K562 (cell line): ENCODE data around the gene GNRHR. TPM values are rescaled to one million over a fixed set of nuclear protein-coding genes. Genes with fewer than 3 reads are reported as not detected.

Experiments
- C11orf30 ChIP-seq: fragments of 450-650 bp; IDR thresholded peaks from 2 replicates; pipeline ENCODE4 v1.6.1; 2016; ENCODE audit warnings: low read depth, mild to moderate bottlenecking
- FOXA3 ChIP-seq, 2 experiments: fragments of 450-650 bp in 1 of 2; sonication (generic) in 1 of 2; formaldehyde crosslinking; IDR thresholded peaks in 1 of 2; conservative IDR thresholded peaks in 1 of 2; 2 replicates each; pipeline versions ENCODE4 v1.4.0 to v1.8.0; 2020 to 2022; ENCODE audit warnings: mild to moderate bottlenecking in 2 of 2, missing genetic modification reagents in 1 of 2
- POLR3G ChIP-seq: IDR thresholded peaks from 2 replicates; pipeline ENCODE4 v1.6.1; 2011; ENCODE audit not compliant: insufficient read length, insufficient replicate concordance; ENCODE audit errors: extremely low read depth
- TBL1XR1 ChIP-seq, 2 experiments: IDR thresholded peaks; 2 replicates each; pipeline ENCODE4 v1.6.1; 2012; ENCODE audit warnings: improper control_type of control experiment in 2 of 2, low read length in 2 of 2, mild to moderate bottlenecking in 1 of 2
- TBP ChIP-seq: optimal IDR thresholded peaks from 2 replicates; pipeline ENCODE3; 2011; ENCODE audit warnings: low read depth, low read length, improper control_type of control experiment
- TSC22D4 ChIP-seq: fragments of 450-650 bp; IDR thresholded peaks from 2 replicates; pipeline ENCODE4 v1.6.1; 2016; ENCODE audit warnings: missing genetic modification characterization, missing biosample characterization, control low read depth
- ZNF668 ChIP-seq: fragments of 250-450 bp; sonication (Bioruptor Pico); IDR thresholded peaks from 2 replicates; pipeline ENCODE4 v1.8.0; 2022; ENCODE audit warnings: mild to moderate bottlenecking, inconsistent platforms
- ZNF717 ChIP-seq: fragments of 250-450 bp; sonication (Bioruptor Pico); IDR thresholded peaks from 2 replicates; pipeline ENCODE4 v1.5.0; 2021
- polyA plus RNA-seq, 8 experiments: library from polyadenylated mRNA; depleted of rRNA in 4 of 8; stranded (reverse) in 5 of 8; unstranded in 3 of 8; fragments of >200 nt; fragmentation: Nextera tagmentation in 2 of 8; fragmentation: Illumina TruSeq in 1 of 8; extraction: Ambion mirVana in 2 of 8; extraction: Trizol in 1 of 8; gene quantifications; 2 replicates each; pipeline versions ENCODE4 v1.2.1 to v1.2.3, GENCODE V29; 2011 to 2014; ENCODE audit warnings: inconsistent platforms in 1 of 8, missing spikeins in 1 of 8
- total RNA-seq, 7 experiments: library from RNA; depleted of rRNA in 6 of 7; stranded (reverse); fragments of >200 nt in 6 of 7; fragmentation: Illumina TruSeq in 2 of 7; extraction: Trizol in 2 of 7; gene quantifications; 2 replicates each; pipeline versions ENCODE4 v1.2.1 to v1.2.3, GENCODE V29; 2011 to 2021; ENCODE audit warnings: low replicate concordance in 1 of 7
- TF ChIP-seq, protein P1 (sequence below): sonication (generic); formaldehyde crosslinking; IDR thresholded peaks from 2 replicates; pipeline ENCODE4 v1.9.0; 2022; ENCODE audit warnings: mild to moderate bottlenecking, missing genetic modification reagents
- TF ChIP-seq, protein P2 (sequence below), 2 experiments: IDR thresholded peaks; 2 replicates each; pipeline ENCODE4 v1.6.1; 2011; ENCODE audit warnings: borderline replicate concordance in 1 of 2, control low read depth in 1 of 2, low read depth in 1 of 2, low read length in 1 of 2, mild to moderate bottlenecking in 1 of 2, mixed read lengths in 1 of 2, moderate library complexity in 1 of 2; ENCODE audit not compliant: insufficient read depth in 1 of 2, insufficient read length in 1 of 2, poor library complexity in 1 of 2, severe bottlenecking in 1 of 2; ENCODE audit errors: extremely low read depth in 1 of 2
- TF ChIP-seq, protein P3 (sequence below), 3 experiments: IDR thresholded peaks in 2 of 3; conservative IDR thresholded peaks in 1 of 3; 2 replicates each; pipeline ENCODE4 v1.5.1; 2011 to 2012; ENCODE audit warnings: low read length in 3 of 3, mild to moderate bottlenecking in 3 of 3, control low read depth in 2 of 3, improper control_type of control experiment in 1 of 3, inconsistent platforms in 1 of 3, low read depth in 1 of 3, mixed read lengths in 1 of 3, moderate library complexity in 1 of 3; ENCODE audit not compliant: insufficient read depth in 2 of 3
- TF ChIP-seq, protein P4 (sequence below), 3 experiments: fragments of 200-800 bp in 1 of 3; sonication (Bioruptor generic) in 1 of 3; sonication (generic) in 1 of 3; formaldehyde crosslinking in 1 of 3; IDR thresholded peaks; 2 replicates each; pipeline versions ENCODE4 v1.6.1 to v1.8.0; 2016 to 2022; ENCODE audit warnings: mild to moderate bottlenecking in 2 of 3, missing compliant biosample characterization in 2 of 3, missing genetic modification characterization in 2 of 3, missing genetic modification reagents in 1 of 3
- TF ChIP-seq, protein P5 (sequence below): IDR thresholded peaks from 2 replicates; pipeline ENCODE4 v1.6.1; 2011; ENCODE audit warnings: borderline replicate concordance, low read depth, mild to moderate bottlenecking, moderate library complexity, low read length; ENCODE audit not compliant: insufficient read depth, poor library complexity, severe bottlenecking
- TF ChIP-seq, protein P6 (sequence below): fragments of 250-450 bp; sonication (Bioruptor Pico); IDR thresholded peaks from 2 replicates; pipeline ENCODE4 v1.9.0; 2021; ENCODE audit warnings: mild to moderate bottlenecking, inconsistent platforms

The GNRHR gene
- total and polyA plus RNA-seq, 9 of the 15 experiments (the other 6 are each of a cell fraction or from before 2014, with no cell fraction given): 0.06 to 0.13 TPM; not detected in 7

DNA sequence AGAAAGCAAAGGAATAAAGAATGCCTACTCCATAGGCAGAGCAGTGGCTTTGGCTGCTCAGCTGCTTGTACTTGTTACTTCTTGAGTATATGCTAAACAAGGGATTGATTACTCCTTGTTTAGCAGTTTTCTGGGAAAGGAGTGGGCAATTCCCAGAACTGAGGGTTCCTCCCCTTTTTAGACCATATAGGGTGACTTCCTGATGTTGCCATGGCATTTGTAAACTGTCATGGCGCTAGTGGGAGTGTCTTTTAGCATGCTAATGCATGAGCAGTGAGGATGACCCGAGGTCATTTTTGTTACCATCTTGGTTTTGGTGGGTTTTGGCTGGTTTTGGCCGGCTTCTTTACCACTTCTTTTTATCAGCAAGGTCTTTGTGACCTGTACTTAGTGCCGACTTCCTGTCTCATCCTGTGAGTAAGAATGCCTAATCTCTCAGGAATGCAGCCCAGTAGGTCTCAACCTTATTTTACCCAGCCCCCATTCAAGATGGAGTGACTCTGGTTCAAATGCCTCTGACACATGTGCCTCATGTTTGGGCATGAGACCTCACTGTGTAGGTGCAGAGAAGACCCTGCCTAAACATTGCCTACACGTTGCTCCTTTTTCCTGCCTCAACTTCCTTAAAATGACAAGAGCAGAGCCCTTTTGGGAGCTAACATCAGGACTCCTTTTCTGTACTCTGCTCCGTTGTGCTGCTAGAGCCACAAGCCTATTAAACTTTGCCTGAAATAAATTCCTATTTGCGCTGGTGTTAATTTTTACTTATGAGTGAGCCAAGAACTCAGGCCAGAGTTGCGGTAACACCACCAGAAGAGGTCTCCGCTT is 32.2 kb downstream of the GNRHR start (continued):
- TF ChIP-seq, protein P1, sequence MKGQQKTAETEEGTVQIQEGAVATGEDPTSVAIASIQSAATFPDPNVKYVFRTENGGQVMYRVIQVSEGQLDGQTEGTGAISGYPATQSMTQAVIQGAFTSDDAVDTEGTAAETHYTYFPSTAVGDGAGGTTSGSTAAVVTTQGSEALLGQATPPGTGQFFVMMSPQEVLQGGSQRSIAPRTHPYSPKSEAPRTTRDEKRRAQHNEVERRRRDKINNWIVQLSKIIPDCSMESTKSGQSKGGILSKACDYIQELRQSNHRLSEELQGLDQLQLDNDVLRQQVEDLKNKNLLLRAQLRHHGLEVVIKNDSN: no peak
- TF ChIP-seq FOXA3 (CRISPR knock-in tag; conservative IDR thresholded peaks at IDR 0.05 in 1 of 2, IDR thresholded peaks at IDR 0.05 in 1 of 2) (peak in 1 of 2 experiments; percentile 90; a peak in 2 of 4 replicates), POLR3G (no peak), TSC22D4 (tag) (peak; percentile 99), TBL1XR1 (IDR thresholded peaks at IDR 0.05; ENCODE audit: low read length in 2 of 2) (peak in 1 of 2 experiments; percentile 49; a peak in 2 of 4 replicates), TBP (peak; percentile 10), C11orf30 (no peak), ZNF717 (CRISPR knock-in tag) (peak; percentile 99), ZNF668 (CRISPR knock-in tag) (peak; percentile 100)
- TF ChIP-seq, protein P2, sequence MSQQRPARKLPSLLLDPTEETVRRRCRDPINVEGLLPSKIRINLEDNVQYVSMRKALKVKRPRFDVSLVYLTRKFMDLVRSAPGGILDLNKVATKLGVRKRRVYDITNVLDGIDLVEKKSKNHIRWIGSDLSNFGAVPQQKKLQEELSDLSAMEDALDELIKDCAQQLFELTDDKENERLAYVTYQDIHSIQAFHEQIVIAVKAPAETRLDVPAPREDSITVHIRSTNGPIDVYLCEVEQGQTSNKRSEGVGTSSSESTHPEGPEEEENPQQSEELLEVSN (IDR thresholded peaks at IDR 0.05; ENCODE audit: borderline replicate concordance in 1 of 2, extremely low read depth in 1 of 2, insufficient read depth in 1 of 2, insufficient read length in 1 of 2, low read depth in 1 of 2, low read length in 1 of 2, poor library complexity in 1 of 2, severe bottlenecking in 1 of 2): peak in 1 of 2 experiments; percentile 16
- TF ChIP-seq, protein P3, sequence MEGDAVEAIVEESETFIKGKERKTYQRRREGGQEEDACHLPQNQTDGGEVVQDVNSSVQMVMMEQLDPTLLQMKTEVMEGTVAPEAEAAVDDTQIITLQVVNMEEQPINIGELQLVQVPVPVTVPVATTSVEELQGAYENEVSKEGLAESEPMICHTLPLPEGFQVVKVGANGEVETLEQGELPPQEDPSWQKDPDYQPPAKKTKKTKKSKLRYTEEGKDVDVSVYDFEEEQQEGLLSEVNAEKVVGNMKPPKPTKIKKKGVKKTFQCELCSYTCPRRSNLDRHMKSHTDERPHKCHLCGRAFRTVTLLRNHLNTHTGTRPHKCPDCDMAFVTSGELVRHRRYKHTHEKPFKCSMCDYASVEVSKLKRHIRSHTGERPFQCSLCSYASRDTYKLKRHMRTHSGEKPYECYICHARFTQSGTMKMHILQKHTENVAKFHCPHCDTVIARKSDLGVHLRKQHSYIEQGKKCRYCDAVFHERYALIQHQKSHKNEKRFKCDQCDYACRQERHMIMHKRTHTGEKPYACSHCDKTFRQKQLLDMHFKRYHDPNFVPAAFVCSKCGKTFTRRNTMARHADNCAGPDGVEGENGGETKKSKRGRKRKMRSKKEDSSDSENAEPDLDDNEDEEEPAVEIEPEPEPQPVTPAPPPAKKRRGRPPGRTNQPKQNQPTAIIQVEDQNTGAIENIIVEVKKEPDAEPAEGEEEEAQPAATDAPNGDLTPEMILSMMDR (IDR thresholded peaks at IDR 0.05 in 2 of 3, conservative IDR thresholded peaks at IDR 0.05 in 1 of 3; ENCODE audit: insufficient read depth in 2 of 3, low read depth in 1 of 3, low read length in 3 of 3): no peak
- TF ChIP-seq, protein P4, sequence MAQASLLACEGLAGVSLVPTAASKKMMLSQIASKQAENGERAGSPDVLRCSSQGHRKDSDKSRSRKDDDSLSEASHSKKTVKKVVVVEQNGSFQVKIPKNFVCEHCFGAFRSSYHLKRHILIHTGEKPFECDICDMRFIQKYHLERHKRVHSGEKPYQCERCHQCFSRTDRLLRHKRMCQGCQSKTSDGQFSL (CRISPR knock-in tag; IDR thresholded peaks at IDR 0.05): no peak
- TF ChIP-seq, protein P4 (tag; IDR thresholded peaks at IDR 0.05): peak; percentile 32 to 100; a peak in 3 of 4 replicates
- TF ChIP-seq, protein P5, sequence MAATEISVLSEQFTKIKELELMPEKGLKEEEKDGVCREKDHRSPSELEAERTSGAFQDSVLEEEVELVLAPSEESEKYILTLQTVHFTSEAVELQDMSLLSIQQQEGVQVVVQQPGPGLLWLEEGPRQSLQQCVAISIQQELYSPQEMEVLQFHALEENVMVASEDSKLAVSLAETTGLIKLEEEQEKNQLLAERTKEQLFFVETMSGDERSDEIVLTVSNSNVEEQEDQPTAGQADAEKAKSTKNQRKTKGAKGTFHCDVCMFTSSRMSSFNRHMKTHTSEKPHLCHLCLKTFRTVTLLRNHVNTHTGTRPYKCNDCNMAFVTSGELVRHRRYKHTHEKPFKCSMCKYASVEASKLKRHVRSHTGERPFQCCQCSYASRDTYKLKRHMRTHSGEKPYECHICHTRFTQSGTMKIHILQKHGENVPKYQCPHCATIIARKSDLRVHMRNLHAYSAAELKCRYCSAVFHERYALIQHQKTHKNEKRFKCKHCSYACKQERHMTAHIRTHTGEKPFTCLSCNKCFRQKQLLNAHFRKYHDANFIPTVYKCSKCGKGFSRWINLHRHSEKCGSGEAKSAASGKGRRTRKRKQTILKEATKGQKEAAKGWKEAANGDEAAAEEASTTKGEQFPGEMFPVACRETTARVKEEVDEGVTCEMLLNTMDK: no peak
- TF ChIP-seq, protein P6, sequence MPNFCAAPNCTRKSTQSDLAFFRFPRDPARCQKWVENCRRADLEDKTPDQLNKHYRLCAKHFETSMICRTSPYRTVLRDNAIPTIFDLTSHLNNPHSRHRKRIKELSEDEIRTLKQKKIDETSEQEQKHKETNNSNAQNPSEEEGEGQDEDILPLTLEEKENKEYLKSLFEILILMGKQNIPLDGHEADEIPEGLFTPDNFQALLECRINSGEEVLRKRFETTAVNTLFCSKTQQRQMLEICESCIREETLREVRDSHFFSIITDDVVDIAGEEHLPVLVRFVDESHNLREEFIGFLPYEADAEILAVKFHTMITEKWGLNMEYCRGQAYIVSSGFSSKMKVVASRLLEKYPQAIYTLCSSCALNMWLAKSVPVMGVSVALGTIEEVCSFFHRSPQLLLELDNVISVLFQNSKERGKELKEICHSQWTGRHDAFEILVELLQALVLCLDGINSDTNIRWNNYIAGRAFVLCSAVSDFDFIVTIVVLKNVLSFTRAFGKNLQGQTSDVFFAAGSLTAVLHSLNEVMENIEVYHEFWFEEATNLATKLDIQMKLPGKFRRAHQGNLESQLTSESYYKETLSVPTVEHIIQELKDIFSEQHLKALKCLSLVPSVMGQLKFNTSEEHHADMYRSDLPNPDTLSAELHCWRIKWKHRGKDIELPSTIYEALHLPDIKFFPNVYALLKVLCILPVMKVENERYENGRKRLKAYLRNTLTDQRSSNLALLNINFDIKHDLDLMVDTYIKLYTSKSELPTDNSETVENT: 0 out of 2 replicates have a peak, but pooled peaks have one; percentile 42
